Activated T-cell treated with anti-CD3 and anti-CD28 coated beads, Interleukin-2, amount 50 U/mL, for 1 hour (primary cell): ENCODE data around the gene TEKTIP1.

Experiments
- DNase-seq: peaks from one replicate; pipeline ENCODE4 v3.0.0-alpha.2; 2020

TEKTIP1 gene

GRCh38 chr19:3586707-3587346 is 47.9 kb downstream of the TEKTIP1 start:
- DNase-seq = no peak

GRCh38 chr19:3589439-3589838 is 50.5 kb downstream of the TEKTIP1 start:
- DNase-seq = no peak

- DNase-seq = no peak
Measured at GRCh38 chr19:3589949-3590348, 51.0 kb downstream of the TEKTIP1 start.

GRCh38 chr19:3590991-3591659 is 52.2 kb downstream of the TEKTIP1 start:
- no peak for DNase-seq

GRCh38 chr19:3591876-3592613 is 53.1 kb downstream of the TEKTIP1 start:
- no peak for DNase-seq

GRCh38 chr19:3593156-3593555 is 54.2 kb downstream of the TEKTIP1 start:
- no peak for DNase-seq
